GM18498 (cell line): ENCODE results near the gene DECR2.
"Not testable (repeated sequence)": the region's sequence is repeated elsewhere in the genome, so short reads cannot be mapped to it uniquely, and the experiment has no call there.

Source experiments
- ATAC-seq: cut with Tn5 transposase; IDR thresholded peaks from one replicate; pipeline ENCODE4 v1.9.1; 2021; ENCODE audit warnings: mild to moderate bottlenecking, moderate library complexity; ENCODE audit not compliant: unreplicated experiment

Gene DECR2

GRCh38 chr16:398561-399339, 2.9 kb upstream of the DECR2 start:
- no peak for ATAC-seq

GRCh38 chr16:399340-400019, 2.2 kb upstream of the DECR2 start:
- ATAC-seq = no peak

GRCh38 chr16:400061-400591, 1.6 kb upstream of the DECR2 start:
- ATAC-seq = no peak

GRCh38 chr16:404971-405486, 3.3 kb downstream of the DECR2 start:
- ATAC-seq = no peak

GRCh38 chr16:405548-406506, 4.1 kb downstream of the DECR2 start:
- ATAC-seq = no peak

GRCh38 chr16:407253-407652, 5.6 kb downstream of the DECR2 start:
- no peak for ATAC-seq

GRCh38 chr16:410516-411178, 9.0 kb downstream of the DECR2 start:
- no peak for ATAC-seq

GRCh38 chr16:411576-412265, 10.0 kb downstream of the DECR2 start:
- ATAC-seq = no peak

GRCh38 chr16:414395-415169, 12.9 kb downstream of the DECR2 start:
- ATAC-seq = no peak

GRCh38 chr16:415170-415498, 13.4 kb downstream of the DECR2 start:
- not testable (repeated sequence) for ATAC-seq

DNA sequence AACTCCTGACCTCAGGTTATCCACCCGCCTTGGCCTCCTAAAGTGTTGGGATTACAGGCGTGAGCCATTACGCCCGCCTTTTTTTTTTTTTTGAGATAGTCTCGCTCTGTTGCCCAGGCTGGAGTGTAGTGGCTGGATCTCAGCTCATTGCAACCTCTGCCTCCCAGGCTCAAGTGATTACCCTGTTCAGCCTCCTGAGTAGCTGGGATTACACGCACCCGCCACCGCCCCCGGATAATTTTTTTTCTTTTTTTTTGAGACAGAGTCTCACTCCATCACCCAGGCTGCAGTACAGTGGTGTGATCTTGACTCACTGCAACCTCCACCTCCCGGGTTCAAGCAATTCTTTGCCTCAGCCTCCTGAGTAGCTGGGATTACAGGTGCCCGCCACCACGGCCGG, 20.5 kb downstream of the DECR2 start:
- not testable (repeated sequence) for ATAC-seq

- ATAC-seq = no peak
Measured at GRCh38 chr16:424033-424622, 22.4 kb downstream of the DECR2 start.

- ATAC-seq = no peak
Measured at GRCh38 chr16:424623-425081, 23.0 kb downstream of the DECR2 start.

GRCh38 chr16:425082-425718, 23.5 kb downstream of the DECR2 start, which contains the start of gene RAB11FIP3:
RAB11FIP3 (plus strand) TSS chr16:425649; CDS start chr16:426007, 358 bp downstream.
- ATAC-seq = peak; percentile 91

DNA sequence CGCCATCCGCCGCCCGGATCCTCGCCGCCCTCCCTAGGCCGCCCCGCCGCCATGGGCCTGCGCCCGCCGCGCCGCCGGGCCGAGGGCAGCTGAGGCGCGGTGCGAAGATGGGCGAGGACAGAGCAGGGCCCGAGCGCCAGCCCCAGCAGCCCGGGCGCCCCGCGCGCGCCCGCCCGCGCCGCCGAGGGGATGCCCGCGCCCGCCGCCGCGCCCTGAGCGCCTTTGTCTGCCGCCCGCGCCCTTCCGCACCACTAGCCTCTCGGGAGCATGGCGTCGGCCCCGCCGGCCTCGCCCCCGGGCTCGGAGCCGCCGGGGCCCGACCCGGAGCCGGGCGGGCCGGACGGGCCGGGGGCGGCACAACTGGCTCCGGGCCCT, 24.0 kb downstream of the DECR2 start:
- peak; percentile 49 for ATAC-seq

DNA sequence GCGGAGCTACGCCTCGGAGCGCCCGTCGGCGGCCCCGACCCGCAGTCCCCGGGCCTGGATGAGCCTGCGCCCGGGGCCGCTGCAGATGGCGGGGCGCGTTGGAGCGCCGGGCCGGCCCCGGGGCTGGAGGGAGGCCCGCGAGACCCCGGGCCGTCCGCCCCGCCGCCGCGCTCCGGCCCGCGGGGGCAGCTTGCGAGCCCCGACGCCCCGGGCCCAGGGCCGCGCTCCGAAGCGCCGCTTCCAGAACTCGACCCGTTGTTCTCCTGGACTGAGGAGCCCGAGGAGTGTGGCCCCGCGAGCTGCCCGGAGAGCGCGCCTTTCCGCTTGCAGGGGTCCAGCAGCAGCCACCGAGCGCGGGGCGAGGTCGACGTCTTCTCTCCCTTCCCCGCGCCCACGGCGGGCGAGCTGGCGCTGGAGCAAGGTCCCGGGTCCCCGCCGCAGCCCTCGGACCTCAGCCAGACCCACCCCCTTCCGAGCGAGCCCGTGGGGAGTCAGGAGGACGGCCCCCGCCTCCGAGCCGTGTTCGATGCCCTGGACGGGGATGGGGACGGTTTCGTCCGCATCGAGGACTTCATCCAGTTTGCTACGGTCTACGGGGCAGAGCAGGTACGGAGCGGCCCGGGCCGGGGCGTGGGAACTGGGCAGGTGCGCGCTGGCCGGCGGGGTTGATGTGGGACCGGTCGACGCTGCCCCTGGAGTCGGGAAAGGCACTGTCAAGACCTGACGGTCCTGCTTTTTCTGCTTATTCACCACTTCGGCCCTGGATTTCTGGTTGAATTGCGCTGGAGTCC, 24.6 kb downstream of the DECR2 start:
- peak; percentile 15 for ATAC-seq

DNA sequence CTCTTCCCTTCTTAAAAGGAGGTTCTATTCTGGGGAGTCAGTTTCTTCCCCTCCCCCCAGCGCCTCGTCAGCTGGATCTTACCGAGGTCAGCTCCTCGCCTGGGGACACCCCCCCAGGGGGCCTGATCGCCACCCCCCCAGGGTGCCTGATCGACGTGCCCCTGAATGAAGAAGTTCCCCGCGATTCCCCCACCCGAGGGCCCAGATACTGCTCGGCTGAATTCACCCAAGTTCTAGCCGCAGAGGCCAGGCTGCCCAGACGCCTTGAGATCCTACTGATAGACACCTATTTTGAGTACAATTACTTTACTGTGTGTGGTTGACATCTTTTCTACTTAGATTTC, 25.2 kb downstream of the DECR2 start:
- no peak for ATAC-seq
